ENCODE data around the gene ABCC6. TPM values are rescaled to one million over a fixed set of nuclear protein-coding genes. Genes with fewer than 3 reads are reported as not detected.

The ABCC6 gene
- total RNA-seq (ENCODE audit: low replicate concordance): 0.30 and 0.47 TPM in 2 replicates

GRCh38 chr16:16222850-16223661 lies at the start of gene ABCC6:
Gene ABCC6, minus strand, starts transcription at chr16:16223494. Its CDS starts 60 bp downstream, at chr16:16223434.

Other genes starting within 250 kb of the ABCC6 start
- gene NOMO3, start 9.0 kb upstream of the ABCC6 start, total RNA-seq (ENCODE audit: low replicate concordance): 26.1 and 38.6 TPM in 2 replicates
- 0.23 and 0.59 TPM in 2 replicates for gene NPIPA7, start 155.6 kb upstream of the ABCC6 start, total RNA-seq (ENCODE audit: low replicate concordance)